NCI-H146 (cell line): ENCODE results near the gene KIAA1671.
"Not testable (repeated sequence)": the region's sequence is repeated elsewhere in the genome, so short reads cannot be mapped to it uniquely, and the experiment has no call there.

ENCODE experiments used
- DNase-seq: peaks from one replicate; lab custom pipeline; 2025; lab: John Stamatoyannopoulos, UW

KIAA1671 gene

GRCh38 chr22:25200967-25201366 is 248.5 kb downstream of the KIAA1671 start:
- no peak for DNase-seq

- DNase-seq: no peak
Measured at GRCh38 chr22:25201557-25202273, 249.2 kb downstream of the KIAA1671 start.

- peak; percentile 49 for DNase-seq
Measured at GRCh38 chr22:25202290-25202921, 249.9 kb downstream of the KIAA1671 start.

GRCh38 chr22:25203082-25203481 is 250.6 kb downstream of the KIAA1671 start:
- no peak for DNase-seq

GRCh38 chr22:25204547-25204946 is 252.0 kb downstream of the KIAA1671 start:
- not testable (repeated sequence) for DNase-seq

- no peak for DNase-seq
Measured at GRCh38 chr22:25205847-25206246, 253.3 kb downstream of the KIAA1671 start.

- no peak for DNase-seq
Measured at GRCh38 chr22:25206998-25207397, 254.5 kb downstream of the KIAA1671 start.

GRCh38 chr22:25207553-25208157 is 255.1 kb downstream of the KIAA1671 start:
- DNase-seq: no peak

GRCh38 chr22:25208328-25208727 is 255.8 kb downstream of the KIAA1671 start:
- no peak for DNase-seq

GRCh38 chr22:25208743-25209505 is 256.4 kb downstream of the KIAA1671 start:
- no peak for DNase-seq

GRCh38 chr22:25210793-25211192 is 258.3 kb downstream of the KIAA1671 start:
- DNase-seq: no peak

- DNase-seq: no peak
Measured at GRCh38 chr22:25212337-25212736, 259.8 kb downstream of the KIAA1671 start.

- DNase-seq: no peak
Measured at GRCh38 chr22:25213221-25213620, 260.7 kb downstream of the KIAA1671 start.

GRCh38 chr22:25216230-25216629 is 263.7 kb downstream of the KIAA1671 start:
- no peak for DNase-seq

GRCh38 chr22:25219211-25219689 is 266.7 kb downstream of the KIAA1671 start, which contains the start of gene CRYBB2:
Gene CRYBB2 (plus strand): TSS chr22:25219639. CDS start chr22:25221430, 1,791 bp downstream.
- DNase-seq: no peak

GRCh38 chr22:25219948-25220442 is 267.5 kb downstream of the KIAA1671 start:
- DNase-seq: peak; percentile 46

GRCh38 chr22:25221790-25222189 is 269.3 kb downstream of the KIAA1671 start:
- DNase-seq: no peak

- no peak for DNase-seq
Measured at GRCh38 chr22:25223269-25223850, 270.8 kb downstream of the KIAA1671 start.

- DNase-seq: no peak
Measured at GRCh38 chr22:25228822-25229221, 276.3 kb downstream of the KIAA1671 start.

- not testable (repeated sequence) for DNase-seq
Measured at GRCh38 chr22:25230760-25231159, 278.2 kb downstream of the KIAA1671 start.

GRCh38 chr22:25232301-25232700 is 279.8 kb downstream of the KIAA1671 start:
- no peak for DNase-seq

- DNase-seq: not testable (repeated sequence)
Measured at GRCh38 chr22:25233706-25234105, 281.2 kb downstream of the KIAA1671 start.
